Measurements from ENCODE around the gene SLC25A27.

Gene SLC25A27

GRCh38 chr6:46715141-46715540, 62.4 kb downstream of the SLC25A27 start:
- no peak for DNase-seq (ENCODE audit: low read depth)

GRCh38 chr6:46719099-46719498, 66.3 kb downstream of the SLC25A27 start:
- peak; percentile 18 for DNase-seq (ENCODE audit: low read depth)

- DNase-seq (ENCODE audit: low read depth) = no peak
Measured at GRCh38 chr6:46720401-46720800, 67.6 kb downstream of the SLC25A27 start.

Data from stromal cell of bone marrow (primary cell).